HG03039 (cell line): ENCODE results near the gene CDCA7.
"Not testable (repeated sequence)": the region's sequence is repeated elsewhere in the genome, so short reads cannot be mapped to it uniquely, and the experiment has no call there.

Source experiments
- ATAC-seq: cut with Tn5 transposase; IDR thresholded peaks from one replicate; pipeline ENCODE4 v1.9.1; 2021; ENCODE audit warnings: mild to moderate bottlenecking, moderate library complexity; ENCODE audit not compliant: unreplicated experiment

CDCA7 gene

GRCh38 chr2:173358616-173359015 is 3.9 kb downstream of the CDCA7 start:
- ATAC-seq, result no peak

DNA sequence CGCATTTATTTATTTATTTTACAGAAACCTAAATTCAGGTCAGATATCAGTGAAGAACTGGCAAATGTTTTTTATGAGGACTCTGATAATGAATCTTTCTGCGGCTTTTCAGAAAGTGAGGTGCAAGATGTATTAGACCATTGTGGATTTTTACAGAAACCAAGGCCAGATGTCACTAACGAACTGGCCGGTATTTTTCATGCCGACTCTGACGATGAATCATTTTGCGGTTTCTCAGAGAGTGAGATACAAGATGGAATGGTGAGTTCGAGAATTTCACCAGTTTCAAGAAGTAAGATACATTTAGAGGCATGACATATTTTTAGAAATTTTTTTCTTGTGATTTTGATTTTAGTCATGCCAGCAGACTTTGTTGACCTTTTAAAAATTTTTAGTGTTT is 4.6 kb downstream of the CDCA7 start:
- no peak for ATAC-seq

- ATAC-seq, result no peak
These were observed 15.5 kb downstream of the CDCA7 start for GRCh38 chr2:173370198-173370597.

GRCh38 chr2:173371023-173371422 is 16.4 kb downstream of the CDCA7 start:
- no peak for ATAC-seq

DNA sequence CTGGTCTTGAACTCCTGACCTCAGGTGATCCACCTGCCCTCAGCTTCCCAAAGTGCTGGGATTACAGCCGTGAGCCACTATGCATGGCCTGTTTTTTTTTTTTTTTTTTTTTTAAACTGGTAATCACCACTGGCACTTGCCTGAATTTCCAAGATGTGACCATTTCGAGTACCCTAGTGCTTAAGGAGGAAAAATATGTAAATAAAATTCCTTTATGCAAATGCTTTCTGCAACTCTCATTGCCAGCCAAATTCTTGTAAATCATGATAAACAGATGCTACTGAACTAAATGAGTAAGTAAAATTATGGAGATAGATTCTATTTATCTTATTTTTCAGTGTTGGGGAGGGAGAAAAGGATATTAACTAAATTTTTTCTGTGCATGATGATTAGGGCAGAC is 18.6 kb downstream of the CDCA7 start:
- ATAC-seq, result no peak

DNA sequence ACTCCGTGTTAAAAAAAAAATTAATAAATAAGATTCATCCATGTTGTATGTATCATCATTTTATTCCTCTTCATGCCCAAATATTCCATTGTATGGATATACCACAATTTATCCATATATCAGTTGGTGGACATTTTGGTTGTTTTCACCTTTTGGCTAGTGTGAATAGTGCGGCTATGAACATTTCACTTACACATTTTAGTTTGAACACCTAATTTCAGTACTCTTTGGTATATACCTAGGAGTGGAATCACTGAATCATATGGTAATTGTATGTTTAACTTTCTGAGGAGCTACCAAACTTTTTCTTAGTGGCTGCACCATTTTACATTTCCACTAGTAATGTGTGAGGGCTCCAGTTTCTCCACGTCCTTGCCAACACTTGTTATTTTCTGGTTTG is 20.0 kb downstream of the CDCA7 start:
- no peak for ATAC-seq

- not testable (repeated sequence) for ATAC-seq
These were observed 30.9 kb downstream of the CDCA7 start for GRCh38 chr2:173385534-173385933.

- no peak for ATAC-seq
These were observed 31.5 kb downstream of the CDCA7 start for GRCh38 chr2:173386021-173386737.

- no peak for ATAC-seq
These were observed 32.0 kb downstream of the CDCA7 start for GRCh38 chr2:173386738-173387065.

- ATAC-seq, result no peak
These were observed 32.4 kb downstream of the CDCA7 start for GRCh38 chr2:173387079-173387478.

- ATAC-seq, result no peak
These were observed 33.0 kb downstream of the CDCA7 start for GRCh38 chr2:173387660-173388059.

GRCh38 chr2:173388795-173389194 is 34.1 kb downstream of the CDCA7 start:
- ATAC-seq, result no peak

- ATAC-seq, result no peak
These were observed 35.4 kb downstream of the CDCA7 start for GRCh38 chr2:173390036-173390435.

DNA sequence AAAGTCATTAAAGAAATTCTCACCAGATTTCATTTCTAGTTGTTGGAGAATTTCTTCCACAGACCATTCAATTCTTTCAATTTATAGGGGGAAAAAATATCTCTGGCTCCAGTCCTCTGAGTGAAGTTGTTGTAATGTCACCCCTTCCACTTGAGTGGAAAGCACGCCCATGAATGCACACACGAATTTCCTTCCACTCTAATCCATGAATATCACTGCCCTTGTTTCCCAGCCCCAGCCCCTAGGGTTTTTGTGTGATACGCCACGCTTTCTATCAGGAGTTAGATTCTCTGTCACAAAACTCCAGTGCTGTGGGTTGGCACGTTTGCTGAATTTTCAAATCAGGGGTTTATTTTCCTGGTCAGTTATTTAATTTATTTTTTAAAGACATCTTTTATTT is 38.1 kb downstream of the CDCA7 start:
- ATAC-seq, result no peak

- no peak for ATAC-seq
These were observed 38.5 kb downstream of the CDCA7 start for GRCh38 chr2:173393186-173393585.

- ATAC-seq, result no peak
These were observed 39.0 kb downstream of the CDCA7 start for GRCh38 chr2:173393636-173394035.

- ATAC-seq, result no peak
These were observed 39.7 kb downstream of the CDCA7 start for GRCh38 chr2:173394091-173394974.

DNA sequence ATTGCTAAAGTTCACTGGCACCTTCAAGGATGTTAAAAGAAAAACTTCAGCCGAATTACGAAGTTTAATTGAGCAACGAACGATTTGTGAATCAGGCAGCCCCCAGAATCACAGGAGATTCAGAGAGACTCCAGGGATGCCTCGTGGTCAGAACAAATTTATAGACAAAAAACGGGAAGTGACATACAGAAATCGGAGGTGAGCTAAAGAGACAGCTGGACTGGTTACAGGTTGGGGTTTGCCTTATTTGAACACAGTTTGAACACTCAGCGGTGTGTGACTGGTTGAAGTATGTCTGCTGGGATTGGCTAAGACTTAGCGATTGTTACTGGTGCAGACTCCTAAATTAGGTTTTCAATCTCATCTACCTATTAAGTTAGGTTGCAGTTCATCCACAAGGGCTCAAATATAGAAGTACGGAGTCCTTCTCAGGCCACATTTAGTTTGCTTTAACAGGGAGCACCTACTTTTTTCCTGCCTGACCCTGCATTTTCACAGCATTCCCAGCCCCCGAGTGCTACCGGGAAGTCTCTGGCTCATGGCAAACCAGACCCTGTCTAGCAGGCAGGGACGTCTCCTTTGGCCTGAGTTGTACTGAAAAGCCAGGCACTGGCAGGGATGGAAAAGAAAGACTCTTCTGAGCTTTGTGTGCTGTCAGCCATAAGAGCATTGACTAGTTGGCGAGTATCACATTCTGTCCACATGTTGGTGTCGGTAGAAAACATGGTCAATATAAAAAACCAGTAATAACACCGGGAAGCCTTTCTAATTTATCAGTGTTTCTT is 41.1 kb downstream of the CDCA7 start:
- ATAC-seq, result no peak

DNA sequence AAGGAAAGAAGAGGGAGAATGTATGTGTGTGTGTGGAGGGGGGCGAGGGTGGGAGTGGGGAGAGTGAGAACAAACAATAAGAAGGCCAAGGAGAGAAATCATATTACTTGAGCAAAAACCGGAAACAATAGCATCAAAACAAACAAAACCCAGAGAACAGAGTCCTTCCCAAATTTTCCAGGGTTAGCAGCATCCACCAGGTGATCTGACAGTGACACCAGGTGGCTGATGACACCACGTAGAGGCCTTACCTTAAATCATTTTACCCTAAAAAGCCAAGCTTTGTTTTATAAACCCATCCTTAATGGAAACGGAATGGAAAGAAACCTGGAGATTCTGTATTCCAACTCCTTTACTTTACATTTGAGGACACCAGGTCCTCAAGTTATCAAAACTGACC is 42.9 kb downstream of the CDCA7 start:
- no peak for ATAC-seq

- ATAC-seq, result no peak
These were observed 44.6 kb downstream of the CDCA7 start for GRCh38 chr2:173399229-173399628.

DNA sequence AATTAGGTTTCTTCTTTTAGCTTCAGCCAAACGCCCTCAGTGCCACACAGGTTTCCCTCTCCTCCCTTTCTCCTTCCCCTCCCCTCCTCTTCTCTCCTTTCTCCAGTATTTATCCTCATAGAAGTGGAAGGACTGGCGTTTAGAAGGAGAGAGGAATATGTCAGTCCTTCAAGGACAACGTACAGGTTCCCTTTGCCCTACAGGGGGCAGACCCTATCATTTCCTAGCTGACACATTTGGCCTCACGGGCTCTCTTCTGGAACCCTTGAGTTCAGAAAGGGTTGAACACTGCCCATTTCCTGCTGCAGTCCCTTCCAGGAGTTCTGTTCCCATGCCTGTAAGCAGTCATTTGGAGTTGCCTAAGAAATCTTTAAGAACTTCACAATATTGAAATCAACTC is 46.1 kb downstream of the CDCA7 start:
- no peak for ATAC-seq
